Esophagus muscularis mucosa (tissue), 4 donors: ENCODE results near the gene ZNF292. TPM values are rescaled to one million over a fixed set of nuclear protein-coding genes. Genes with fewer than 3 reads are reported as not detected.

ENCODE experiments used
- DNase-seq: peaks from one replicate; pipeline ENCODE4 v3.0.0-alpha.2; 2017; ENCODE audit errors: extremely low spot score
- H3K27ac ChIP-seq, 4 donors: fragments of 200-600 bp; sonication (generic); replicated peaks in 1 of 4; 1 replicate in 3 of 4; 2 replicates in 1 of 4; pipeline ENCODE4 v1.5.1; 2016 to 2019; ENCODE audit warnings: mild to moderate bottlenecking in 1 of 4
- H3K27me3 ChIP-seq, 4 donors: fragments of 200-600 bp; sonication (generic); one replicate each; pipeline versions ENCODE4 v1.5.1 to v1.6.0; 2016 to 2019
- H3K36me3 ChIP-seq, 4 donors: fragments of 200-600 bp; sonication (generic); one replicate each; pipeline ENCODE4 v1.5.1; 2016 to 2019
- H3K4me1 ChIP-seq, 4 donors: fragments of 200-600 bp; sonication (generic); one replicate each; pipeline ENCODE4 v1.5.1; 2016 to 2019
- H3K4me3 ChIP-seq, 4 donors: fragments of 200-600 bp; sonication (generic); 1 replicate in 2 of 4; 2 replicates in 2 of 4; pipeline ENCODE4 v1.5.1; 2016 to 2019; ENCODE audit warnings: mild to moderate bottlenecking in 4 of 4, moderate library complexity in 1 of 4
- H3K9me3 ChIP-seq, 4 donors: fragments of 200-600 bp; sonication (generic); 1 replicate in 3 of 4; 2 replicates in 1 of 4; pipeline ENCODE4 v1.5.1; 2016 to 2019
- CTCF ChIP-seq, 3 experiments: fragments of 200-600 bp in 2 of 3; fragments of 450-650 bp in 1 of 3; sonication (generic) in 2 of 3; IDR thresholded peaks; one replicate each; pipeline ENCODE4 v1.5.1; 2017 to 2019; ENCODE audit warnings: antibody characterized with exemption in 3 of 3, mild to moderate bottlenecking in 2 of 3, moderate library complexity in 1 of 3
- EP300 ChIP-seq: sonication (generic); formaldehyde crosslinking; IDR thresholded peaks from one replicate; pipeline ENCODE4 v1.6.1; 2017; ENCODE audit warnings: antibody characterized with exemption
- POLR2A ChIP-seq: fragments of 450-650 bp; IDR thresholded peaks from one replicate; pipeline ENCODE4 v1.6.1; 2017; ENCODE audit warnings: antibody characterized with exemption, moderate library complexity, mild to moderate bottlenecking, low read depth
- POLR2AphosphoS5 ChIP-seq, 2 donors: sonication (generic); formaldehyde crosslinking; IDR thresholded peaks; one replicate each; pipeline ENCODE4 v1.6.1; 2017; ENCODE audit warnings: antibody characterized with exemption in 2 of 2
- WGBS: methylation state at CpG from one replicate; pipeline ENCODE4 v1.1.5; 2018; 5-methylcytosine and 5-hydroxymethylcytosine counted together
- intact Hi-C: fragments of 100-400 bp; cut with DNase I; formaldehyde crosslinking; loops from one replicate; pipeline ENCODE4 v1.15.1; 2023
- total RNA-seq, 4 donors: library from RNA; depleted of rRNA; stranded (reverse); fragments of >200 nt; gene quantifications; one replicate each; pipeline versions ENCODE4 v1.1.0 to v1.2.1, GENCODE V29; 2016

Gene ZNF292
- total RNA-seq, 4 donors from 2014 or later, result 28.3 to 44.9 (median 32.2) TPM

DNA sequence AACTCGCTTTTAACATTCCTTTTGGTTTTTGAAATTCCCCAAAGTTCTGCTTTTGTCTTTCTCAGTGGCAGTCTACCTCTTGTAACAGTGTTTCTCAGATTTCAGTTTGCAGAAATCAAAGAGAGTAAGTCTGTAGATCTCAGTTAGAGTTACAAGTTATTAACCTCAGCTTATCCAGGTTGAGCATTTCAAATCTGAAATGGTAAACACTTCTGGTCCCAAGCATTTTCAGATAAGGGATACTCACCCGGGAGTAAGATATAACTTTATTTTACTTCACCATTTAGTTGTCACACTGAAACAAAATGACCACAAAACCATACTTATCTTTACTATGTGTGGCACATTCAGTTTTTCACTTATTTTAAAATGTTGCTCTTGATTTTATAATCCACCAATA lies 9.8 kb downstream of the ZNF292 start:
- Histone ChIP-seq H3K4me1 (peaks cover 13 to 77% (median 70%) of the 10 kb centered on the region in 4 donors), H3K4me3 (no peak overlapping the region), H3K9me3 (no peaks in the 10 kb centered on the region), H3K27me3 (no peaks in the 10 kb centered on the region), H3K27ac (no peak overlapping the region), H3K36me3 (no peaks in the 10 kb centered on the region)
- TF ChIP-seq POLR2AphosphoS5 (IDR thresholded peaks at IDR 0.05) (no peak), CTCF (IDR thresholded peaks at IDR 0.05) (no peak), POLR2A (no peak), EP300 (no peak)
- WGBS, result 77% methylated on average over 2 of the region's 2 CpGs
- intact Hi-C loops, result loop anchor here (5.0 kb wide), 1 partner anchor 37 kb away; no protein-coding TSS in a partner anchor
- no peak for DNase-seq

GRCh38 chr6:87171938-87172633 lies 16.7 kb downstream of the ZNF292 start:
- peaks cover 27 to 81% (median 63%) of the 10 kb centered on the region in 4 donors for H3K4me1 ChIP-seq
- no peaks in the 10 kb centered on the region for H3K36me3 ChIP-seq
- no peaks in the 10 kb centered on the region for H3K9me3 ChIP-seq
- DNase-seq, result no peak
- WGBS, result 87% methylated on average over 2 of the region's 2 CpGs
- H3K27me3 ChIP-seq, result no peaks in the 10 kb centered on the region
- no peak overlapping the region for H3K27ac ChIP-seq
- TF ChIP-seq POLR2AphosphoS5 (IDR thresholded peaks at IDR 0.05) (no peak), CTCF (IDR thresholded peaks at IDR 0.05) (no peak), EP300 (no peak), POLR2A (no peak)
- intact Hi-C loops, result no loop called here
- H3K4me3 ChIP-seq, result no peak overlapping the region

DNA sequence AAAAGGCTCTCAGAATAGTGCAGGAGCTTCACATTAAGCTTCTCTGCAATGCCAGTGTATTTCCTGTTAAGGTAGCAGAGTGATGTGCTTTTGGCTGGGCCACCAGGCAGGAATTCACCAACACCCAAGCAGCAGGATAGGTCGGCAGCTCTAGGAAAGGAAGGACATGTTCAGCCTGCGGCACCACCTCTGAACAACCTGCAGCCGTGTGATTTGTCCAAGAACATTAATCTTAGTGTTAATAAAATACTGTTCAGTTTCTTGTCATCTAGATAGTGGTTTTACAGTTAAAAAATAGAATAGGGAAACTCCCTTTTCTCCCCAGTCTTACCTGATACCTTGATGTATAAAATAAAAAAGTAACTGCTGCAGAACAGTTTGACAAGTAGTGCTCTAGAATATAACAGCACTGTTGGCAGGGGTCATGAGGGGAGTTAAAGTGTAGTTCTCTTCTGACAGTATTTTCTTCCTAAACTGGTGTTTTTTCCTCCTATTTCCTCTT lies 18.8 kb downstream of the ZNF292 start:
- H3K4me1 ChIP-seq, result peaks cover 27 to 64% (median 54%) of the 10 kb centered on the region in 4 donors
- no peaks in the 10 kb centered on the region for H3K27me3 ChIP-seq
- intact Hi-C loops, result no loop called here

DNA sequence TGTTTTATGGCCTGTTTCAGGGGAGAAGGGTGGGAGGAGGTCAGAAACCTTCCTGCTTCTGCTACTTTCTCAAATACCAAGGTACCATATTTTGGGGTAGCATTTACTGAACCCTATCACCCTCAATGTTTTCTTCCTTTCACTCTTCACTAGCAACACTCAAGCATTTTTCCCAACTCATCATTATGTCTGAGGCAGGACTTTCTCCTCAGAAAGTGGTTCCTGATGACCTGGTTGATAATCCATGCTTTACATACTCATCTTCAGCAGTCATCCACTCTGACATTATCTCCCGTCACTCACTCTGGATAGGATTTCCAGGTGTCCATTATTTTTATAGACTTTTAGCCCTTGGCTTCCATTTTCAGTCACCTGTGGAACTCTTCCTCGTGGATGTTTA lies 21.1 kb downstream of the ZNF292 start:
- no peak overlapping the region for H3K4me3 ChIP-seq
- TF ChIP-seq CTCF (IDR thresholded peaks at IDR 0.05) (no peak), POLR2AphosphoS5 (IDR thresholded peaks at IDR 0.05) (no peak), EP300 (no peak), POLR2A (no peak)
- no peak for DNase-seq
- H3K36me3 ChIP-seq, result peaks cover 0 to 5% (median 2%) of the 10 kb centered on the region in 4 donors
- no peaks in the 10 kb centered on the region for H3K9me3 ChIP-seq
- peaks cover 20 to 60% (median 50%) of the 10 kb centered on the region in 4 donors for H3K4me1 ChIP-seq
- no peaks in the 10 kb centered on the region for H3K27me3 ChIP-seq
- intact Hi-C loops, result no loop called here
- no peak overlapping the region for H3K27ac ChIP-seq
- 100% methylated on average over 2 of the region's 2 CpGs for WGBS

More for the DNA sequence above, 18.8 kb downstream of the ZNF292 start:
- no peaks in the 10 kb centered on the region for H3K9me3 ChIP-seq
- H3K27ac ChIP-seq, result peak overlapping the region; percentile 51 to 66 (median 60)
- 22% methylated on average over 3 of the region's 3 CpGs for WGBS
- no peaks in the 10 kb centered on the region for H3K36me3 ChIP-seq
- no peak for DNase-seq
- no peak overlapping the region for H3K4me3 ChIP-seq
- TF ChIP-seq POLR2AphosphoS5 (IDR thresholded peaks at IDR 0.05), result peak in 1 of 2 donors; percentile 9
- TF ChIP-seq CTCF (IDR thresholded peaks at IDR 0.05), result no peak
